AG04450 (cell line): Measurements from ENCODE around the gene CHI3L2. TPM values are rescaled to one million over a fixed set of nuclear protein-coding genes. Genes with fewer than 3 reads are reported as not detected.

ENCODE experiments used
- CTCF ChIA-PET: fragments of 300-600, 350-600 bp; formaldehyde crosslinking; extraction: SDS; loops from one replicate; lab custom pipeline; 2022; ENCODE audit warnings: antibody characterized with exemption, inconsistent platforms; lab: Charles Lee
- POLR2A ChIA-PET: fragments of 350-600 bp; formaldehyde crosslinking; extraction: SDS; loops from one replicate; lab custom pipeline; 2021; ENCODE audit warnings: antibody characterized with exemption, inconsistent platforms; lab: Yijun Ruan, JAX
- DNase-seq: peaks from one replicate; pipeline ENCODE4 v3.0.0-alpha.2; 2011; ENCODE audit warnings: low read depth, low spot score
- H3K27ac ChIP-seq: one replicate; pipeline ENCODE4 v1.5.1; 2012; ENCODE audit warnings: low read depth, low read length, control low read depth
- H3K27me3 ChIP-seq: one replicate; pipeline ENCODE4 v1.6.0; 2012; ENCODE audit warnings: low read length; ENCODE audit not compliant: control insufficient read depth, insufficient read depth
- H3K4me3 ChIP-seq: 2 replicates; pipeline ENCODE4 v1.5.1; 2011; ENCODE audit warnings: mild to moderate bottlenecking, low read depth, low read length, control low read depth
- H3K9me3 ChIP-seq: 2 replicates; pipeline ENCODE4 v1.5.1; 2012; ENCODE audit warnings: low read length; ENCODE audit not compliant: control insufficient read depth, insufficient read depth
- CTCF ChIP-seq: IDR thresholded peaks from 2 replicates; pipeline ENCODE4 v1.5.1; 2011; ENCODE audit warnings: low read depth, low read length, control low read depth, inconsistent platforms
- polyA plus RNA-seq: library from polyadenylated mRNA; depleted of rRNA; stranded (reverse); fragments of >200 nt; gene quantifications from 2 replicates; pipeline ENCODE4 v1.2.3, GENCODE V29; 2011

Gene CHI3L2
- polyA plus RNA-seq, 1 experiment, result 0.86 TPM

GRCh38 chr1:111184663-111185062 is 42.9 kb upstream of the CHI3L2 start:
- CTCF ChIA-PET, result no interaction called here

GRCh38 chr1:111190931-111191451 is 36.5 kb upstream of the CHI3L2 start:
- H3K27ac ChIP-seq, result peak overlapping the region; percentile 87
- ChIA-PET POLR2A (interaction anchor here (0.6 to 2.1 kb wide), 6 partner anchors 9 to 258 kb away, joined by 3 to 11 read pairs (median 3); partner anchors contain the start of genes CEPT1, CHI3L2, DRAM2 and WDR77), CTCF (interaction anchor here (0.5 to 1.4 kb wide), 3 partner anchors 32 to 432 kb away, joined by 3 to 10 read pairs (median 9); no protein-coding TSS in a partner anchor)
- H3K4me3 ChIP-seq, result no peak overlapping the region
- H3K27me3 ChIP-seq, result no peaks in the 10 kb centered on the region
- peak; percentile 29 for DNase-seq
- no peak for TF ChIP-seq CTCF
- H3K9me3 ChIP-seq, result no peaks in the 10 kb centered on the region

More at GRCh38 chr1:111184663-111185062, 42.9 kb upstream of the CHI3L2 start:
- no peak for DNase-seq
- POLR2A ChIA-PET, result no interaction called here
- no peak overlapping the region for H3K27ac ChIP-seq
- no peaks in the 10 kb centered on the region for H3K9me3 ChIP-seq
- H3K4me3 ChIP-seq, result no peak overlapping the region
- TF ChIP-seq CTCF, result no peak
- no peaks in the 10 kb centered on the region for H3K27me3 ChIP-seq

GRCh38 chr1:111191496-111191895 is 36.0 kb upstream of the CHI3L2 start:
- Histone ChIP-seq H3K9me3 (no peaks in the 10 kb centered on the region), H3K4me3 (no peak overlapping the region), H3K27ac (peak overlapping the region; percentile 87), H3K27me3 (no peaks in the 10 kb centered on the region)
- POLR2A ChIA-PET, result interaction anchor here (0.6 to 2.1 kb wide), 7 partner anchors 8 to 592 kb away, joined by 3 to 11 read pairs (median 3); partner anchors contain the start of genes CEPT1, CHI3L2, DRAM2 and WDR77
- CTCF ChIA-PET, result interaction anchor here (0.5 to 1.4 kb wide), 2 partner anchors 32 to 432 kb away, joined by 3 to 10 read pairs; no protein-coding TSS in a partner anchor
- peak; percentile 72 for DNase-seq
- TF ChIP-seq CTCF, result no peak

GRCh38 chr1:111192074-111192473 is 35.4 kb upstream of the CHI3L2 start:
- Histone ChIP-seq H3K27me3 (no peaks in the 10 kb centered on the region), H3K27ac (peak overlapping the region; percentile 86), H3K4me3 (no peak overlapping the region), H3K9me3 (no peaks in the 10 kb centered on the region)
- CTCF ChIA-PET, result interaction anchor here (1.4 kb wide), 1 partner anchor 31 kb away, joined by 10 read pairs; no protein-coding TSS in a partner anchor
- POLR2A ChIA-PET, result interaction anchor here (0.6 to 2.1 kb wide), 4 partner anchors 8 to 591 kb away, joined by 3 to 11 read pairs (median 4); partner anchors contain the start of genes CEPT1 and DRAM2
- no peak for TF ChIP-seq CTCF
- DNase-seq, result no peak
